Activated CD4-positive, alpha-beta T cell treated with anti-CD3 and anti-CD28 coated beads for 1 hour (primary cell): ENCODE data around the gene ENTREP3.
"Not testable (repeated sequence)": the region's sequence is repeated elsewhere in the genome, so short reads cannot be mapped to it uniquely, and the experiment has no call there.

Experiments used
- DNase-seq: peaks from one replicate; pipeline ENCODE4 v3.0.0-alpha.2; 2020

The ENTREP3 gene

GRCh38 chr1:155219592-155220031, 35.7 kb downstream of the ENTREP3 start:
- DNase-seq = no peak

DNA sequence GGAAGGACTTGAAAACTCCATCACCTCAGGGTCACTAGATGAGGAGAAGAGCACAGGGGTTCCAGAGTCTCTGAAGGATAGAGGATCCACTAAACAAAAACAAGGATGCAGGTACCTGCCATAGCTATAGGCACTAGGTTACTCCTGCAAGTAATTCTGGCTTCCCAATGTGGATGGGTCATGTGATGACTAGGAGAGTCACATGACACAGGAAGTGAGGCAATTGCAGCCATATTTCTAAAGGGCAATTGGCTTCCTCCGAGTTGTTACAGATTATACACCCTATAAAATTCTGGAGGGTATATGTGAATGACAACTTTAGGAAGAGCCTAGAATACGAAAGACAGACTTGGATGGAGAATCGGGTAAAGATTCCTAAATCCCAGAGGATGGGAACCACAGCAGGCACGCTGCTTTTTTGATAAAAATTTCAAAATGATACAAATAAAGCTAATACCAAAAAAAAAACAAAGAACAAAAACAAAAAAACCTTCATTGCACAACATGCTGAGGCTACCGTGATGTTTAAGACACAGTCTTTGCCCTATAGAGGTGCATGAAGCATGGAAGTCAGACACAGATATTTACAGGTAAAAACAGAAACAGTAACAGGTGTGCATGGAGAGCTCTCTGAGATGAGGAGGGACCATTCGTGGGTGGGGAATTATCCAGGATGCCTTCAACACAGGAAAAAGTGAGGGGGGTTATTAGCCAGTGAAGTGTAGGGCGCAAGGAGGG, 36.3 kb downstream of the ENTREP3 start:
- DNase-seq = no peak

DNA sequence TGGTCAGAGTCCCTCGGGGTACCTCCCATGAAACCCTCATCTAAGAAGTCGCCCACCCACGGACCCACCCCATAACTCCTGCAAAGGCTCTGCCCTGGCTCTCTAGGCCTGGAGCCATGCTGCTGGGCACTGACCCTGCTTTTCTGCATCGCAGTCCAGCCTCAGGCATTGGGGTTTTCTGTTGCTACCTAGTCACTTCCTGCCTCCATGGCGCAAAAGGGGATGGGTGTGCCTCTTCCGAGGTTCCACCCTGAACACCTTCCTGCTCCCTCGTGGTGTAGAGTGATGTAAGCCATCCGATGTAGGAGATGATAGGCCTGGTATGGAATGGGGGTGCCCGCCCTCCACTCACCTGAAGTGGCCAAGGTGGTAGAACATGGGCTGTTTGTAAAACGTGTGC, 40.6 kb downstream of the ENTREP3 start:
- not testable (repeated sequence) for DNase-seq

DNA sequence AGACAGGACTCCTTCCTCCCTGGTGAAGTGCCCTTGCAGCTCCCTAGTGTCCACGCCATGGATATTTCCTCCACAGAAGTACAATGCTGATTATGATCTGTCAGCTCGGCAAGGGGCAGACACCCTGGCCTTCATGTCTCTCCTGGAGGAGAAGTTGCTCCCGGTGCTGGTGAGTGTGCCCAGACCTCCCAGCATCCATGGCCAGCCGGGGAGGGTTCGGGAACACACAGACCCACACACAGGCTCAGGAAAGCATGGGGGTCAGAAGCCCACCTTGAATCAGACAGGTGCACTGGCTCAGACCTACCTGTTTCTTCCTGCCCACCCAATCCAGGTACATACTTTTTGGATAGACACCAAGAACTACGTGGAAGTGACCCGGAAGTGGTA, 43.2 kb downstream of the ENTREP3 start:
- not testable (repeated sequence) for DNase-seq

DNA sequence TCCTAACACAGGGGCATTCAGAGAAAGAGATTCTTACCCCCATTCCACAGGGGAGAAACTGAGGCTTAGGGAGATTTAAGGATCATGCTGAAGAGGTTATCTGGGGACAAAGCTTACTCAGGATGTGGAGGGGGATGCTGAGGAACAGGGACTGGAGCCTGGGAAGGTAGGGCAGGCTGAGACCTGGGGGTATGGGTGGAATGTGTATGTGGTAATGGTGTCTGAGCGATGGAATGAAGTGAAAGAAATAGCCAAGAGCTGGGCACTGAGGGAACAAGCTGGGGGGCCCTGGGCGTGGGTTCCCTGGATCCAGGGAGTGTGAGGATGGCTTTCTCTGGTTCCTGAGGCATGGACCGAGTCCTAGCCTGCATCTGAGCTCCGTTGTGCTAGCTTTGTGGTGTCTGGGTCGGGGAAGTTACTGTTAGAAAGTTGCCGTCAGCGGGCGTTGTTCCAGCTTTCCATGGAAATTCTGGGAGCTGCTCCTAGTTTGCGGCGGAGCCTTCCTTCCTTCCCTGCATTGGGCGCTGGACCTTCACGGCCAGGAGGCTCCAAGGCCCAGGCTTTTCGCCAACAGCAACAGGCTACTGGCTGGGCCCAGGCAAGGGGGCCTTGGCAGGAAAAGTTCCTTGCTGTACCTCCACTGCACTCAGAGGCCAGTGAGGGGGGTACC, 43.8 kb downstream of the ENTREP3 start:
- not testable (repeated sequence) for DNase-seq

- DNase-seq = no peak
These were observed 44.8 kb downstream of the ENTREP3 start for GRCh38 chr1:155210314-155211104.

DNA sequence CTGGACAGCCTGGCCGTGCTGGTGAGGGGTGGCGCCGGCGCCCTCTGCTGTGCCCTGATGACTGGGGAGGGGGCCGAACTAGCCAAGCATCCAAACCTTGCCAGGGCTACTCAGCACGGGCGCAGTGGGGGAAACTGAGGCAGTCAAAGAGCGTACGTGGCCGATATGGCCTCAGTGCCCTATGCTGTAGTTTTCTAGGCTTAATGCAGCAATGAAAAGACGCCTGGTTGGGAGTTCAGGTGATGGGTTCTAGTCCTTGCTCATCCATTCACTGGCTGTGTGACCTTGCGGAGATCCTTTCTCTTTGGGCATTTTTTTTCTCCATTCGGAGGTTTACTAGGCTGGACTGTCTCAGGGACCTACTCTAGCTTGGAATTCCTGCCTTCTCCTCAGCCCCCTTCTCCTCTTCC, 46.0 kb downstream of the ENTREP3 start:
- no peak for DNase-seq

DNA sequence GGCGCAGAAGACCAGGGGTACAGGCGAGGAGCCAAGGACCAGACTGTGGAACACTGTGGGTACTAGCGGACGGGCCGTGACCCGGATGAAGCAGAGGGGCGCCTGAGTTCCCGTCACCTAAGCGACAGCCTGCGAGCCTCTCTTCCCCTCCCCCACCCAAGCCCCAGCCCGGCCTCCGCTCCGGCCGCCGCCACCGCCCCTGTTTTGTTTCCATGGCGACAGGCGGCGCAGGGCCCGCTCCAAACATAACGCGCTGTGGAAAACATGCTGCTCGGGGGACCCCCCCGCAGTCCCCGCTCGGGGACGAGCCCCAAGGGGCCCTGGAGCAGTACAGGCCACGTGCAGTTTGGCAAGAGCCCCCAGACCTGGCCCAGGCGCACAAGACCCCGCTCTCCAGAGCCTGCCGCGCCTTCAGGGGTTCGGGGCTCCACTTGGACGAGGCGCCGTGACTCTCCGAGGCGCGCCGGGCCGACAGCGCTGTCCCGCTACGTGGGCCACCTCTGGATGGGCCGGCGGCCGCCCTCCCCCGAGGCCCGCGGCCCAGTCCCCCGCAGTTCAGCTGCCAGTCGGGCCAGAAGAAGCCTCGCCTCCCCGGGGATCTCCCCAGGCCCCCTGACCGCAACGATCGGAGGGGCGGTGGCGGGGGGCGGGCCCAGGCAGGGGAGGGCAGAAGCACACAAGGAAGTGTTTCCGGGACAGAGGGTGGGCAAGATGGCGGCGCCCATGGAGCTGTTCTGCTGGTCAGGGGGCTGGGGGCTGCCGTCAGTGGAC, 46.6 kb downstream of the ENTREP3 start, which contains the start of gene MTX1:
Gene MTX1 (plus strand): TSS at position 155 of the 771 bp plus-strand sequence. CDS start 110 bp downstream, at position 265.
- DNase-seq = peak; percentile 80

- no peak for DNase-seq
These were observed 47.3 kb downstream of the ENTREP3 start, which contains the start of gene THBS3 for GRCh38 chr1:155207806-155208540. TSS of gene THBS3 (minus strand) at chr1:155207897. CDS start at chr1:155207876, 21 bp downstream.

- DNase-seq = peak; percentile 80
These were observed 48.1 kb downstream of the ENTREP3 start for GRCh38 chr1:155206891-155207805.

GRCh38 chr1:155205969-155206593, 49.2 kb downstream of the ENTREP3 start:
- DNase-seq = no peak

- no peak for DNase-seq
These were observed 50.2 kb downstream of the ENTREP3 start for GRCh38 chr1:155205035-155205434.

DNA sequence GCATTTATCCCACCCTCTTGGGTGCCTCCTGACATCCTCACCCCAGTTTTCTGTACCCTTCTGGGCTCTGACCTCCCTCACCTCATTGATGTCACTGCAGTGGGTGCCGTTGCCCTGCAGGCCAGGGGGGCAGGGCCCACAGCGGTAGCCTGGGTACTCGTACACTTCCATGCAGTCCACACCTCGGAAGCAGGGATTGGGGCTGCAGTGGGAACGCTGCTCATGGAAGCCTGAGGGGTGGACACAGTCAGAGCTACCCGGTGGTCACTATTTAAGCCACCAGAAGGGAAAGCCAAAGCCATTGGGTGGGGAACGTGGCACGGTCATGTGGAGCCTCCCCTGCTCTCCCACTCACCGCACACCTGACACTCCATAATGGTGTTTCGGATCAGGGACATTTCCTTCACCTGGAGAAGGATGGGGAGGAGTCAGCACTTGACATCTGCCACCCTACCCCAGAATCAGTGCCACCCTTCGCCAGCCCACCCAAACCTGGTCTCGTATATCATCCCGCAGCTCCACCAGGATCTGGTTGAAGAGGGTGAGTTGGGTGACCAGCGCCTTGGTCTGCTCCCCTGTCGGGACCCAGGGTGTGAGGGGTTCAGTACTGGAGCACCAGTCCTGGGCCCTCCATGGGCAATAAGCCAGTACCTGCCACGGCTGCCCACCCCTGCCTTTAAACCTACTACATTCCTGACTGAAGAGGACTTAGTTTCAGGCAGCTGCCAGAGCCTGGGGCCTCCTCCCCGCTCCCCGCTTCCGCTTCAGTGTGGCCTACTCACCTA, 52.4 kb downstream of the ENTREP3 start:
- no peak for DNase-seq

DNA sequence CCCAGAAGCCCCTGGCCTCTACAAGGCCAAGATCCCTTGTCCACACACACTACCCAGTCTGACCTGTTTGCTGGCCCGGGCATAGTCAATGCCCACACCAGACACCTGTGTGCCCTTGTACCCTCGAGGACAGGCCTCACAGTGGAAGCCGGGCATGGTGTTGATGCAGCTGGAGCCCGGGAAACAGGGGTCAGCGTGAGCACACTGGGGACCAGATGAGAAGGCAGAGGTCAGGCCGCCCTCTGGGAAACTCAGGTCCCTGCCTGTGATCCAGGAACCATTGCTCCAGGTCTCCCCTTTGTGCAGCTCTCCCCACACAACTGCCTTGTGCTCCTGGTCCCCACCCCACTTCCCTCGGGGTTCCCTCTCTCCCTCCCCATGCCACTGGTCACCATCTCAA, 53.1 kb downstream of the ENTREP3 start:
- DNase-seq = no peak

DNA sequence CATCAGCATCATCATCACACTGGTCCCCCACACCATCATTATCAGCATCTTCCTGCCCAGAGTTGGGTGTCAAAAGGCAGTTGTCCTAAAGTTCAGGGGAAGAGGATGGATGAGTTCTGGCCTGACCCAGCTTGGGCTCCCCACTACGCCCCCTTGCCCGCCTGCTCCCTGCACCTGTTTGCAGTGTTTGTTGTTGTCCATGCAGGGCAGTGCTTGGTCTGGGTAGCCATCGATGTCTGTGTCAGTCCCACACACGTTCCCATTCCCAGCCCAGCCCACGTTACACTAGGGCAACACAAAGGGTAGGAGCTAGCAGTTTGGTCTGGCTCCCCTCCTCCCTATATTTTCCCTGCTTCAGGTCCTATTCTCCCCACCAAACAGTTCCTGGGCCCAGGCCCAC, 54.4 kb downstream of the ENTREP3 start:
- DNase-seq = no peak

DNA sequence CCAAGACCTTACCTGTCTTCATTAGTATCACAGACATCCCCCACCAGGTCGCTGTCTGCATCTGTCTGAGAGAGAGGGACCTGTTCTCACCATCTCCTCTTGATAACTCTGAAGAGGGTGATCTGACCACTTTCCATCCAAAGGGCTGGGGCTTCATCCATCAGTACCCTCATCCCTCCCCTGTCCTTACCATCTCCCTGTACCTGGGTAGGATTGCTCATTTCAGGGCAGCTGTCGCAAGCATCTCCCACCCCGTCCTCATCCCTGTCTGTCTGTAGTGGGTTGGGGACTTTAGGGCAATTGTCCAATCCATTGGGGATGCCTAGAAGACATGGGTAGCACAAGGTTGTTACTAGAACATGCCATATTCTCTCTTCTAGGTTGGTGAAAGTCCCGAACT, 55.5 kb downstream of the ENTREP3 start:
- no peak for DNase-seq

DNA sequence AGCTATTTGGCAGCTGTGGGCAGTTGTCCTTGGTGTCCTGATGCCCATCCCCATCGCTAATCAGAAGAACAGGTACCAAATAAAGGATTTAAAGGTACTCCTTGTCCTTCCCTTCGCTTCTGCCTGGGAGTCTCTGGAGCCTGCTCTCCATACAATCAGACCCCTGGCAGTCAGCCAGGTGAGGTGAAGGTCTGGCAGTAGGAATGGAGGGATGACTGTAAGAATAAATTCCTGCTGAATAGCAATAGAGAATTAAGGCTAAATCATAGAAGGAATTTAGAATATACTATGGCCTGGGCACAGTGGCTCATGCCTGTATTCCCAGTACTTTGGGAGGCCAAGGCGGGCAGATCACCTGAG, 56.8 kb downstream of the ENTREP3 start:
- no peak for DNase-seq

GRCh38 chr1:155197901-155198546, 57.3 kb downstream of the ENTREP3 start:
- DNase-seq = no peak
